ENCODE results near the gene L1CAM.

L1CAM gene, protein sequence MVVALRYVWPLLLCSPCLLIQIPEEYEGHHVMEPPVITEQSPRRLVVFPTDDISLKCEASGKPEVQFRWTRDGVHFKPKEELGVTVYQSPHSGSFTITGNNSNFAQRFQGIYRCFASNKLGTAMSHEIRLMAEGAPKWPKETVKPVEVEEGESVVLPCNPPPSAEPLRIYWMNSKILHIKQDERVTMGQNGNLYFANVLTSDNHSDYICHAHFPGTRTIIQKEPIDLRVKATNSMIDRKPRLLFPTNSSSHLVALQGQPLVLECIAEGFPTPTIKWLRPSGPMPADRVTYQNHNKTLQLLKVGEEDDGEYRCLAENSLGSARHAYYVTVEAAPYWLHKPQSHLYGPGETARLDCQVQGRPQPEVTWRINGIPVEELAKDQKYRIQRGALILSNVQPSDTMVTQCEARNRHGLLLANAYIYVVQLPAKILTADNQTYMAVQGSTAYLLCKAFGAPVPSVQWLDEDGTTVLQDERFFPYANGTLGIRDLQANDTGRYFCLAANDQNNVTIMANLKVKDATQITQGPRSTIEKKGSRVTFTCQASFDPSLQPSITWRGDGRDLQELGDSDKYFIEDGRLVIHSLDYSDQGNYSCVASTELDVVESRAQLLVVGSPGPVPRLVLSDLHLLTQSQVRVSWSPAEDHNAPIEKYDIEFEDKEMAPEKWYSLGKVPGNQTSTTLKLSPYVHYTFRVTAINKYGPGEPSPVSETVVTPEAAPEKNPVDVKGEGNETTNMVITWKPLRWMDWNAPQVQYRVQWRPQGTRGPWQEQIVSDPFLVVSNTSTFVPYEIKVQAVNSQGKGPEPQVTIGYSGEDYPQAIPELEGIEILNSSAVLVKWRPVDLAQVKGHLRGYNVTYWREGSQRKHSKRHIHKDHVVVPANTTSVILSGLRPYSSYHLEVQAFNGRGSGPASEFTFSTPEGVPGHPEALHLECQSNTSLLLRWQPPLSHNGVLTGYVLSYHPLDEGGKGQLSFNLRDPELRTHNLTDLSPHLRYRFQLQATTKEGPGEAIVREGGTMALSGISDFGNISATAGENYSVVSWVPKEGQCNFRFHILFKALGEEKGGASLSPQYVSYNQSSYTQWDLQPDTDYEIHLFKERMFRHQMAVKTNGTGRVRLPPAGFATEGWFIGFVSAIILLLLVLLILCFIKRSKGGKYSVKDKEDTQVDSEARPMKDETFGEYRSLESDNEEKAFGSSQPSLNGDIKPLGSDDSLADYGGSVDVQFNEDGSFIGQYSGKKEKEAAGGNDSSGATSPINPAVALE

GRCh38 chrX:153885968-153886903 is at the start of gene L1CAM:
Gene L1CAM, minus strand, starts transcription at chrX:153886173. Its CDS starts 10,337 bp downstream, at chrX:153875836.
- DNase-seq, result peak; percentile 24 to 29

- no peak for DNase-seq
Observed at GRCh38 chrX:153935326-153935851, 49.4 kb upstream of the L1CAM start.

- DNase-seq, result peak; percentile 61 to 66
Observed at GRCh38 chrX:153934762-153935325, 48.9 kb upstream of the L1CAM start, which contains the start of gene NAA10. Gene NAA10, minus strand, starts transcription at chrX:153935037. Its CDS starts 133 bp downstream, at chrX:153934904.

DNA sequence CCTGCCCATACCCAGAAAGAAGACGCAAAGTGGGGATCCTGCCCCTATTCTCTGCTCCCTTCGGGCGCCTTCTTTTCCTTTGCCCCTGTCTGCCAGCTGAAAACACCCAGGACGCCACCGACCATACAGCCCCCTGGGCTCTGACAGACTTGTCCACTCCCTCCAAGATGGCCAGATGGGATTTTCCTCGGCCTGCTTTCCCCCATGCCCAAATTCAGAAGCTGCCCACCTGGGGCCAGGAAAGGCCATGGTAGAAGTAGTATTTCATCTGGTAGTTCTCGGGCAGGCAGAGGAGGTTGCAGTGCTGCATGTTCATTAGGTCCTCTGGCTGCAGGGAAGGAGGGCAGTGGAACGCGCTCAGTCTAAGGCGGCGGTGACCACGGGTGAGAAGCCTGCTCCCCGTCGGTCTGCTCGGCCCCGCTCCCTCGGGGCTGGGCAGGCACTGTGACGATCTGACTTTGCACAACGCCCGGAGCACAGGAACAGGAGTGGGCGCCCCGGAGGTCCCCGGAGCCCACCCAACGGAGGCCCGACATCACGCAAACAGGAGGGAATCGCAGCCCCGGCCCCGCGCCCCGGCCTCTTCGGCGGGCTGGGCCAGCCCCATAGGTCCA is 48.3 kb upstream of the L1CAM start:
- no peak for DNase-seq

- no peak for DNase-seq
Observed at GRCh38 chrX:153933748-153934147, 47.8 kb upstream of the L1CAM start.

DNA sequence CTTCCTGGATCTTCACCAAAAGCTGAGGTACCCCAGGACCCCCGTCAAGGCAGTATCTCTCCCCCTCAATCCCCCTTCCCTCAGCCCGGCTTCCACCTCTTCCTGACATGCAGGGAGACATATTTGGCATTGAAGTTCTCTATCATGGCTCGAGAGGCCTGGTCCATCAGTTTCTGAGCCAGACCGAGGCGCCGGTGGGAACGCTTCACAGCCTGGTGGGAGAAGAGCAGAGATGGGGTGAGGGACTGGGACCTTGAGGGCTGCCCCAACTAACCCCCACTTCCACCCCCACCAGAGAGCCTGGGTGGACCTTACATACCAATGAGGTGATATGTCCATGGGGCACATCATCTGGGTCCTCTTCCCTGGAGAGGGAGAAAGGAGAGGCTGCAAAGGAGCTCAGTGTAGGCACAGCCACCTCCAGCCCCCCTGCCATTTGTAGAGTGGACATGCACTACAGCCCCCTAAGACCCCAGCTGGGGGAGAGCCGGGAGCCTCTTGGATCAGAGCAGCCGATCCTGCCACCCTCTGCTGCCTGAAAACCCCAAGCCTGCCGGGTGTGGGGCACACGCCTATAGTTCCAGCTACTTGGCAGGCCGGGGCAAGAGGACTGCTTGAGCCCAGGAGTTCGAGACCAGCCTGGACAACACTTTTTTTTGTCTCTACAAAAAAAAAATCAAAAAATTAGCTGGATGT is 46.4 kb upstream of the L1CAM start:
- DNase-seq, result no peak

GRCh38 chrX:153931748-153932147 is 45.8 kb upstream of the L1CAM start:
- DNase-seq, result no peak

- no peak for DNase-seq
Observed at GRCh38 chrX:153931151-153931550, 45.2 kb upstream of the L1CAM start.

DNA sequence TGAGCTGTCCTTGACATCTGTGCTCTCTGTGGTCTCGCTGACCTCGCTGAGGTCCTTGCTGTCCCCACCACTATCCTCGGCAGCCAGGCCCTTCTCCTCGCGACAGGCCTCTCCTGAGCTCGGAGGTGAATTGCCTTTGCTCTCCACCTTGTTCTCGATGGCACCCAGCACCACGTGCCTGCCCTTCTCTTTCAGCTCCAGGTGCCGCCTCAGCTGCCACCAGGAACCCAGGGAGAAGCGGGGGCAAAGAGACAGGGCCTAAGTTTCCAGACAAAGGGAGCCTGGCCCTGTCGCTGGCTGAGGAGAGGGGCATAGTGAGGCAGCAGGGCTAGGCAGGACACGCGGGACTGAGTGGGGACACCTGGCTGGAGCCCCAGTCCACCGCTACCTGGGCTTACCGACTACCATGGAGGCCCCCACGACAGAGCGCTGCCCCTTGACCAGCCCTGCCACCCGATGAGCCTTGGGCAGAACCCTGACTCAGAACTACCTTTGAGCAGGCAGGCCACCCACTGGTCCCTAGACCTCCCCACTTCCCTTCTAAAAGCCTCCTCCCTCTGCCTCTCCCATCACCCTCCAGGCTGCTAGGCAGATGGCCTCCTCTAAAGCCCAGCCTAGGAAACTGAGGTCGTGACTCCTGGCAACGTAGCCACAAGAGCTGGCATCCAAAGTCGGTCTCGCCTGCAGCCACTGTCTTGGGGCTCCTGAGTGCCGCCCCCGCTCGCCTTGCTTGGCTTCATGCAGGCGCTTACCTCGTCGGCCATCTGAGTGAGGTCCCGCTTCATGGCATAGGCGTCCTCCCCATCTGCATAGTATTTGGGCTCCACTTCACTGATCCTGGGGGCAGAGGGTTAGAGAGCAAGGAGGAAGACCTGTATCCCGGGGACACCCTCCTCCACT is 44.3 kb upstream of the L1CAM start:
- no peak for DNase-seq

DNA sequence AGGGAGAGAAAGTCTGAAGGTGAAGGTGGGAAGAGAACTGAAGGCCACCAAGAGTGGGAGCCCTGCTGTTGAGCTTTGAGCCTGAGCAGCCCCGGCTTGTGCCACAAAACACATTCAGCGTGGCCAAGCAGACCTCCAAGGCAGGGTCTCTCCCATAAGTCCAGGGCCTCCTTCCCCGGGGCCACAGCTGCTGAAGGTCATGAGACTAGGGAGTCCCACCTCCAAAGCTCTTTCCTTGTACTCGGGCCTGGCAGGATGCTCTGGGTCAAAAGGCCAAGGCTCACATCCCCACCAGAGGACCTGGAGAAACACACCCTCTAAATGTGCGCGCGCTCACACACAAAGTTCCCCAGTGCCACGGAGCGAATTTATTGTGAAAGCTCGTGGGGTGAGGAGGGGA is 43.6 kb upstream of the L1CAM start:
- DNase-seq, result no peak

GRCh38 chrX:153928846-153929245 is 42.9 kb upstream of the L1CAM start:
- DNase-seq, result peak in 1 of 2 experiments; percentile 20

GRCh38 chrX:153927922-153928760 is 42.2 kb upstream of the L1CAM start:
- peak; percentile 88 to 90 for DNase-seq

DNA sequence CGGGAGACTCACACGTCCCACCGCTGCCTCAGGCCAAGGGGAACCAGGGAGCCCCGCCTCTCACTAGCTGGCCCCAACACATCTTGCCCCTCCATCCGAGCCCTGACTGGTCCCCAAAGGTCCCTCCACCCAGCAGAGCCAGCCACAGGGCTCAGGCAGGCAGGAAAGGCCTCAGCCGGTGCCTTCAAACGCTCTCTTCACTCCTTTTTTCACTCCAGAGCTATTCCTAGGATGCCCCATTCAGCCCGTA is 41.6 kb upstream of the L1CAM start:
- DNase-seq, result peak in 1 of 2 experiments; percentile 38

DNA sequence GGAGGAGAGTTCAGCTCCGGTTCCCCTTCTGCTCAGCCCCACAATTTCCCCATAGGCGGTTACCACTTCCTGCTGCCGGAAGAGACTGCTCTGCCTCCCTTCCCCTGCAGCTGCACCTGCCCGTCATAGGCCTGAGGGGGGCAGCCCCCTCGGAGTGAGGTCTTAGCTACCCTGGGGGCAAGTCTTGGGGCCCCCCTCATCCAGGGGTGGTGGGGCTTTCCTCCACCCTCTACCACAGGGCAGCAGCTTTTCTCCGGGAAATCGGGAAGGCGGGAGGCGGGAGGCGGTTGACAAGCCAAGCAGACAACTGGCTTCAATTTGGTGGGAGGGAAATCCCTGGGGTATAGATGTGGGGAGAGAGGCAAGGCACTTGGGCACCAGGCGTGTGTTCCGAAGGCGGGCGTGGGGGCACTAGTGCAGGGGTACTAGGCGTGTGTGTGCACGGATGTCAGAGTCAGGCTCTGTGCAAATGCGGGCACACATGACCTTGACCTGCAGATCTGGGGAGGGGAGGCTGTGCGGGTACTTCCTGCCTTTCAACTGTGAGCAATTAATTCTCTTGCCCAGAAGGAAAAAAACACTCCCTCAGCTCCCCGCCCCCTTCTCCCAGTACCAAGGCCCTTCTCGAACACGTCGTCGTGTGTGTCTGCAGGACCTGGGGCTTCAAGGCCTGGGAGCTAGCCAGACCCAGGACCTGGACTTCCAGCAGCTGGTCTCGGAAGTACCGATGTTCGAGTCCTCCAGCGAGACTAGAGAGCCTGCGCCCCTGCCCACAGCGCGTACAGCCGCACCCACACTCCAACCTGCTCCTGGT is 41.1 kb upstream of the L1CAM start:
- peak; percentile 66 to 72 for DNase-seq

- DNase-seq, result peak in 1 of 2 experiments; percentile 42
Observed at GRCh38 chrX:153926552-153926857, 40.5 kb upstream of the L1CAM start.

GRCh38 chrX:153925739-153926551 is 40.0 kb upstream of the L1CAM start, which contains the start of gene ARHGAP4:
Gene ARHGAP4, minus strand, starts transcription at chrX:153926264. Its CDS starts 62 bp downstream, at chrX:153926202.
- peak; percentile 49 to 59 for DNase-seq

DNA sequence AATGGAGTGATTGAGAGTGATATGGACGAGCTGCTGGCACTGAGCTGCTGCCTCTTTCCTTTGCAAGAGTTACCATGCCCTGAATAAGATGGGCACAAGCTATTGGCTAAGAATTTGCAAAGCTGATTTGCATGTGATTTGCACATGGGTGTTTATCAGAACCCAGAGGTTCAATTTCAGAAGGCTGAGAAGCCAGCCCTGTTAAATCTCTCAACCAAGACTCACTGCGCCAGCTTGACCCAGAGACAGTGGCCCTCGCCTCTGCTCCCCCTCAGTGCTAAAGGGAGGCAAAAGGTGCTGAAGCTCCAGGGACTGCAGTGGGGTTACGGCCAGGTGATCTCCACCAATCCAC is 39.4 kb upstream of the L1CAM start:
- no peak for DNase-seq

All from activated CD4-positive, alpha-beta T cell treated with anti-CD3 and anti-CD28 coated beads, Interleukin-2, amount 50 U/mL, for 48 hours (primary cell).